GM19193 (cell line): Measurements from ENCODE around the gene RP9.

Source experiments
- POLR2A ChIP-seq: IDR thresholded peaks from 4 replicates; pipeline ENCODE4 v1.6.1; 2011; ENCODE audit not compliant: insufficient read depth, insufficient read length; ENCODE audit errors: extremely low read depth

RP9 gene

DNA sequence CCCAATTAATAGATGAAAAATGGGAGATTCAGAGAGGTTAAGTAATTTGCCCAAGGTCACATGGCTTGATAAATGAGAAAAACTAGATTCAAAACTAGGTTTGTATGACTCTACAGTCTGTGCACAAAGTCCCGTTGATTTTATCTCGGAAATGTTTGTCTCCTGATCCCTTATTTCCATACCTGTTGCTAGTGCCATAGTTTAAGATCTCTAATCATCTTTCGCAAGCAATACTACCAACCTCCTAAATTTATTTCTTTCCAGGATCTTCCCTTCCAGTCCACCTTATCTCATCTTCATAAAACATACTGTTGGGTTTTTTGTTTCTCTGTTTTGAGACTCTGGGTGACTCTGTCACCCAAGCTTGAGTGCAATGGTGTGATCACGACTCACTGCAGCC, 49.6 kb downstream of the RP9 start:
- no peak for TF ChIP-seq POLR2A

DNA sequence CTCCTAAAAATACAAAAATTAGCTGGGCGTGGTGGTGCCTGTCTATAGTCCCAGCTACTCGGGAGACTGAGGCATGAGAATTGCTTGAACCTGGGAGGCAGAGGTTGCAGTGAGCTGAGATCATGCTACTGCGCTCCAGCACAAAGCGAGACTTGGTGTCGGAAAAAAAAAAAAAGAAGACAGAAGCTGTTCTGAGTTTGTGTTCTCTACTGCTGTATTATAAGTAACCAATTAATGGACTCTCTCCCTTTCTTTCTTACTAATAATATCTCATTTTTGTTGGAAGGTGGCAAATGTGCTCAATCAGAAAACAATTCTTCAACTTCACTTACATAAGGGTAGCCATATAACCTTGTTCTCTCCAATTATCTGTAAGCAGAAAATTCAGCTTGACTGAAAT, 54.0 kb downstream of the RP9 start:
- TF ChIP-seq POLR2A: no peak

DNA sequence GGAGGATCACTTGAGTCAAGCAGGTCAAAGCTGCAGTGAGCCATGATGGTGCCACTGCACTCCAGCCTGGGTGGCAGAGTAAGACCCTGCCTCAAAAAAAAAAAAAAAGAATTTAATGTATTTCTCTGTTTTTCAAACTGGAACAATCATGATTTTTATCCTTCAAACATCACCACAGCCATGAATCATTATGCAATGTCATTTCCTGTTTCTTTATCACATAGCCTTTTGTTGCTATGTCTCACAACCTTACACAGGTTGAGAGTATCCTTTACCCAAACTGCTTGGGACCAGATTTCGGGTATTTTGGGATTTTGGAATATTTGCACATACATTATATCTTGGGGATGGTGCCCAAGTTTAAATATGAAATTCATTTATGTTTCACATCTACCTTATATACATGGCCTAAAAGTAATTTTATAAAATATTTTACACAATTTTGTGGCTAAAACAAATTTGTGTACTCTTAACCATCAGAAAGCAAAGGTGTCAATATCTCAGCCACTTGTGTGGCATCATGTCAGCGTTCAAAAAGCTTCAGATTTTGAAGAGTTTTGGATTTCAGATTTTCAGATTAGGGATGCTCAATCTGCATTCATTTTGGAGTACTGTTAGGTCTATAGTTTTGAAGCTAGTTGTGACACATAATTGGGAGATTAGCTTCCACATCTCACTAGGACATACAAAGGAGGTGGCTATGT, 54.8 kb downstream of the RP9 start:
- no peak for TF ChIP-seq POLR2A

GRCh38 chr7:33053721-33054120, 55.5 kb downstream of the RP9 start:
- no peak for TF ChIP-seq POLR2A

GRCh38 chr7:33050535-33051318, 58.5 kb downstream of the RP9 start:
- no peak for TF ChIP-seq POLR2A

- TF ChIP-seq POLR2A: no peak
Measured at GRCh38 chr7:33048704-33049103, 60.5 kb downstream of the RP9 start.

DNA sequence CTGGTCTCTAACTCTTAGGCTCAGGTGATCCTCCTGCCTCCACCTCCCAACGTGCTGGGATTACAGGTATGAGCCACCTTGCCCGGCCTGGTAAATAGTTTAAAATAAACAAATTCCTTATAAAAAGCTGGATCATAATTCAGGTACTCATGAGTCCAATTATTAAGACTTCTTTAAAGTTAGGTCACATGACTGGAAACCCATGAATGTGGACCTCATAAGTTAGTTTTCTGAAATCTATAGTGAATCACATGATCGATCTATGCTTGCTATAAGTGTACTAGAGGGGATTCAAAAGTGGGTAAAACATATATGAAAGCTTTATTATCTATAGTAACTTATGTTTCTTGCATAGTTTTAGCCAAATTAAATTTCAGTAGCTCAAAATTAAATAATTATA, 60.9 kb downstream of the RP9 start:
- no peak for TF ChIP-seq POLR2A

DNA sequence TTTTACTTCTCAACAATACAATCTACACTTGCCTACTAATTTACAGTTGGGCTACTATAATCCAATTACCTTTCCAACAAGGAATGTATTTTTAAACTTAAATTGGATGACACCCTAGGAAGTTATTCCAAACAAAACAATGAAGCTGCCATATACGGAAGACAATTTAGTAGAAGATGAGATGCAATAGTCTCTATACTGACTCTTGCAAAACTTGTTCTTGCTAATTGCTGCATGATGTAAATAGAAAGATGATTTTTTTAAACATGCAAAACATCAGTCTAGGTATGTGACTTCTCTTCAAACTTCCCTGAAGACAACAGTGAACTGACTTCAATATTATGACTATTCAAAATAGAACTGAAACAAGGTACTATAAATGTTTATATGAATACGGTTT, 64.2 kb downstream of the RP9 start:
- TF ChIP-seq POLR2A: no peak
